Measurements from ENCODE around the gene TAPT1.

Gene TAPT1

GRCh38 chr4:16186986-16187385, 39.3 kb downstream of the TAPT1 start:
- TF ChIP-seq, protein P1, sequence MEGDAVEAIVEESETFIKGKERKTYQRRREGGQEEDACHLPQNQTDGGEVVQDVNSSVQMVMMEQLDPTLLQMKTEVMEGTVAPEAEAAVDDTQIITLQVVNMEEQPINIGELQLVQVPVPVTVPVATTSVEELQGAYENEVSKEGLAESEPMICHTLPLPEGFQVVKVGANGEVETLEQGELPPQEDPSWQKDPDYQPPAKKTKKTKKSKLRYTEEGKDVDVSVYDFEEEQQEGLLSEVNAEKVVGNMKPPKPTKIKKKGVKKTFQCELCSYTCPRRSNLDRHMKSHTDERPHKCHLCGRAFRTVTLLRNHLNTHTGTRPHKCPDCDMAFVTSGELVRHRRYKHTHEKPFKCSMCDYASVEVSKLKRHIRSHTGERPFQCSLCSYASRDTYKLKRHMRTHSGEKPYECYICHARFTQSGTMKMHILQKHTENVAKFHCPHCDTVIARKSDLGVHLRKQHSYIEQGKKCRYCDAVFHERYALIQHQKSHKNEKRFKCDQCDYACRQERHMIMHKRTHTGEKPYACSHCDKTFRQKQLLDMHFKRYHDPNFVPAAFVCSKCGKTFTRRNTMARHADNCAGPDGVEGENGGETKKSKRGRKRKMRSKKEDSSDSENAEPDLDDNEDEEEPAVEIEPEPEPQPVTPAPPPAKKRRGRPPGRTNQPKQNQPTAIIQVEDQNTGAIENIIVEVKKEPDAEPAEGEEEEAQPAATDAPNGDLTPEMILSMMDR (IDR thresholded peaks at IDR 0.05; ENCODE audit: low read depth, low read length, missing control alignments), result no peak
- no peak overlapping the region for H3K4me3 ChIP-seq (ENCODE audit: low read depth, low read length)
- DNase-seq (ENCODE audit: low read depth), result no peak

DNA sequence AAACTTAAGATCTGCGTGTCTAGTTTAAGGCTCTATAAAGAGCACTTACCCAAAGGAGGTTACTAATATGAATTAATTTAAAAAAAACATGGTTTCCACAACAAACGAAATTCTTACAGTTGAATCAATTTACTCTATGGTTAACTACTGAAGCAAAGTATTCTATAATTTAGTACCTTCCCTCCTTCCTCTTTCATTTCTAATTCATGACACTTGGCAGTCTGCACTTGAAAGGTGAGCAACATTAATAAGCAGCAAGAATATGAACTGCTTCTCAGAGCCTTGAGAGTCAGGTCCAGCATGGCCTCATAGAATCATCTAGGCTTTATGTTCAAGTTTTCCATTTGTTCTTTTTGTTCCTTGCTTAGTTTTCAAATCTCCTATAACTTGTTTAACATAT, 42.7 kb downstream of the TAPT1 start:
- DNase-seq (ENCODE audit: low read depth), result no peak
- no peak overlapping the region for H3K4me3 ChIP-seq (ENCODE audit: low read depth, low read length)
- TF ChIP-seq, protein P1 (IDR thresholded peaks at IDR 0.05; ENCODE audit: low read depth, low read length, missing control alignments), result no peak

GRCh38 chr4:16176621-16177020, 49.6 kb downstream of the TAPT1 start:
- no peak for DNase-seq (ENCODE audit: low read depth)
- H3K4me3 ChIP-seq (ENCODE audit: low read depth, low read length), result no peak overlapping the region
- TF ChIP-seq, protein P1 (IDR thresholded peaks at IDR 0.05; ENCODE audit: low read depth, low read length, missing control alignments), result no peak

DNA sequence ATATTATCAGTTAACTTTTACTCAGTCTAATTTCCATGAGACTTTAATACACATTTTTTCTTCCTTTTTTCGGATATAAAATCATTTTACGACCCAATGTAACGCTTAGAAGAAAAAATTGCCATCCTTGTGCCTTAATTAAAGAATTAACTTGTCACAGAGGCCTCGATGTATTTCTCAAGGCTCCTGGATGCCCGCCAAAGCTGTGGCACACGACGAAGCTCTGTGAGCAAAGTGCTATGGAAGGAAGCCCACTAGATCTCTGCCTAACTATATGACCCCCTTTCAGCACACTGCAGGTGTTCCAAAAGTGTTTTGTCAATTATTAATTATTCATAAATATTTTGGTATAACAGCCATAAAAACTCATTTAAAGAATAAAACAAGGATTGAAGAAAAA, 54.4 kb downstream of the TAPT1 start:
- DNase-seq (ENCODE audit: low read depth), result no peak
- H3K4me3 ChIP-seq (ENCODE audit: low read depth, low read length), result no peak overlapping the region
- TF ChIP-seq, protein P1 (IDR thresholded peaks at IDR 0.05; ENCODE audit: low read depth, low read length, missing control alignments), result no peak

GRCh38 chr4:16169490-16169889, 56.8 kb downstream of the TAPT1 start:
- DNase-seq (ENCODE audit: low read depth), result no peak
- TF ChIP-seq, protein P1 (IDR thresholded peaks at IDR 0.05; ENCODE audit: low read depth, low read length, missing control alignments), result no peak
- H3K4me3 ChIP-seq (ENCODE audit: low read depth, low read length), result no peak overlapping the region

- no peak for DNase-seq (ENCODE audit: low read depth)
- TF ChIP-seq, protein P1 (IDR thresholded peaks at IDR 0.05; ENCODE audit: low read depth, low read length, missing control alignments), result no peak
- no peak overlapping the region for H3K4me3 ChIP-seq (ENCODE audit: low read depth, low read length)
These were observed 57.4 kb downstream of the TAPT1 start for GRCh38 chr4:16168710-16169388.

DNA sequence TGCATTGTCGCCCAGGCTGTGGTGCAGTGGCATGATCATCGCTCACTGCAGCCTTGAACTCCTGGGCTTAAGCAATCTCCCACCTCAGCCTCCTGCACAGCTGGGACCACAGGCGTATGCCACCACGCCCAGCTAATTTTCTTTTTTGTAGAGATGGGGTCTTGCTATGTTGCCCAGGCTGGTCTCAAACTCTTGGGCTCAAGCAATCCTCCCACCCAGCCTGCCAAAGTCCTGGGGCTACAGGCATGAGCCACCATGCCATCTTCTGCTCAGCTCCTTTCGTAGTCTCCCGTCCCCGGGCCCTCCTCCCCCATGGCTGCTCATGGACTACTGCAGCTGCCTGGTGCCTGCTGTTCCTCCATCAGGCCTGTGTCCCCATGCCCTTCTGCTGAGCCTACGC, 58.1 kb downstream of the TAPT1 start:
- TF ChIP-seq, protein P1 (IDR thresholded peaks at IDR 0.05; ENCODE audit: low read depth, low read length, missing control alignments), result no peak
- H3K4me3 ChIP-seq (ENCODE audit: low read depth, low read length), result no peak overlapping the region
- no peak for DNase-seq (ENCODE audit: low read depth)

Measured in GM12864 (cell line).